HAP-1 (cell line): Measurements from ENCODE around the gene ERMARD.
"Not testable (repeated sequence)": the region's sequence is repeated elsewhere in the genome, so short reads cannot be mapped to it uniquely, and the experiment has no call there.

Experiments used
- DNase-seq, 2 experiments: peaks; one replicate each; pipeline ENCODE4 v3.0.0-alpha.2; 2016 to 2020; ENCODE audit warnings: low spot score in 2 of 2
- H3K27me3 ChIP-seq: fragments of 250-450 bp; sonication (Bioruptor Pico); 2 replicates; pipeline ENCODE4 v1.5.1; 2020; ENCODE audit warnings: low read depth, mild to moderate bottlenecking, moderate library complexity
- H3K36me3 ChIP-seq: fragments of 250-450 bp; sonication (Bioruptor Pico); replicated peaks from 2 replicates; pipeline ENCODE4 v1.5.1; 2020; ENCODE audit warnings: mild to moderate bottlenecking
- H3K4me1 ChIP-seq: fragments of 250-450 bp; sonication (Bioruptor Pico); 2 replicates; pipeline ENCODE4 v1.5.1; 2020; ENCODE audit warnings: mild to moderate bottlenecking
- H3K4me3 ChIP-seq: fragments of 250-450 bp; sonication (Bioruptor Pico); 2 replicates; pipeline ENCODE4 v1.5.1; 2020; ENCODE audit warnings: mild to moderate bottlenecking, moderate library complexity
- H3K9me3 ChIP-seq: fragments of 250-450 bp; sonication (Bioruptor Pico); 2 replicates; pipeline ENCODE4 v1.5.1; 2020; ENCODE audit warnings: mild to moderate bottlenecking, moderate library complexity
- in situ Hi-C: fragments of 300-500 bp; cut with MboI; formaldehyde crosslinking; loops from 3 replicates; pipeline ENCODE4 v1.14.3; 2020; ENCODE audit warnings: low sequenced_read_pairs, inconsistent platforms, mixed read lengths

The ERMARD gene

DNA sequence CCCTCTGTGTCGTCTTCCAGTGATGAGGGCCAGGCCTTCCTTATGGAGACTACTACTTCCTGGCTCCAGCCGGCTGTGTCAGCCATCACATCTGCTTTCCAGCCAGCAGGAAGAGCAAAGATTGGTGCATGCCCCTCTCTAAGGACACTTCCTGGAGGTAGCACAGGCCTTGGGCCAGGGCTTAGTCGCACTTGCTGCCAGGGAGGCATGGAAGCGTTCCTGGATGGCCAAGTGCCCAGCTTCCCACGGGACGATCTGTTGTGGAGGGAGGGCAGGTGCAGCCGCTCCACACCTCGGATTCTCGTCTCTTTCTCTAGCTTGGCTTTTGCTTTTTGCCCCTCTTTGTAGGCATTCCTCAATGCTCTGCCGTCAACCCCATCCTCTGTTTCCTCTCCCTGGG lies 11.9 kb downstream of the ERMARD start:
- no peak for DNase-seq
- in situ Hi-C loops, result no loop called here
- Histone ChIP-seq H3K27me3 (no peaks in the 10 kb centered on the region), H3K9me3 (no peaks in the 10 kb centered on the region), H3K4me3 (no peak overlapping the region), H3K36me3 (peaks cover 55% of the 10 kb centered on the region), H3K4me1 (no peaks in the 10 kb centered on the region)

DNA sequence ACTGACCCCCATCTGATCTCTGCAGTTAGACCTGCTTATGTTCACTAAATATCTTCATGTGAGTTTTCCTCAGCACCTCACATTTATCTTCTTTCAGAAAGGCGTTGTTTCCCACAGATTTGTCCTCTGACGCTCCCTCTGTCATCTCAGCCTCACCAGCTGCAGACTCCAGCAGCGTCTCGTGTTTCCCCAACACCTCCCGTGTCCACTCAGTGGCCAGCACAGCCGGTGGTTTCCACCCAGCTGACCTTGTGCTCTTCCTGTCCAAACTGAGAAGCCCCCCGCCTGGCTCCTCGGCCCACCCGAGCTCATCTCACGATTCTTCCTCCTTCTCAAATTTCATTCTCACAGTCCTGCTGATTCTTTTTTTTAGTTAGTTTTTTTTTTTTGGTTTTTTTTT lies 12.5 kb downstream of the ERMARD start:
- Histone ChIP-seq H3K4me3 (no peak overlapping the region), H3K27me3 (no peaks in the 10 kb centered on the region), H3K36me3 (peaks cover 58% of the 10 kb centered on the region), H3K4me1 (no peaks in the 10 kb centered on the region), H3K9me3 (no peaks in the 10 kb centered on the region)
- in situ Hi-C loops, result no loop called here
- no peak for DNase-seq

DNA sequence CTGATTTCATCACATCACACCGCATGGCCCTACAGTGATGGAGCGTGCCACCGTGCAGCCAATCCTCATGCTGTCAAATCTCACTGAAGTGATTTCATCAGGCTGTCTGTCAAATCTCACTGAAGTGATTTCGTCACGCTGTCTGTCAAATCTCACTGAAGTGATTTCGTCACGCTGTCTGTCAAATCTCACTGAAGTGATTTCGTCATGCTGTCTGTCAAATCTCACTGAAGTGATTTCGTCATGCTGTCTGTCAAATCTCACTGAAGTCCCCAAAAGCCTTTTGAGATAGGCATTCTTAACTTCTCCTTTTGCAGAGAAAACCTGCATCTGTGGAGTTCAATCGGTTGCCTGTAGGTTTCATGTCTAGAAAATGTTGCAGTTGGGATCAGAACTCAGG lies 14.4 kb downstream of the ERMARD start:
- in situ Hi-C loops, H3K4me3 ChIP-seq, H3K27me3 ChIP-seq, H3K4me1 ChIP-seq, DNase-seq, H3K9me3 ChIP-seq: not testable (repeated sequence)
- H3K36me3 ChIP-seq, result peaks cover 50% of the 10 kb centered on the region

DNA sequence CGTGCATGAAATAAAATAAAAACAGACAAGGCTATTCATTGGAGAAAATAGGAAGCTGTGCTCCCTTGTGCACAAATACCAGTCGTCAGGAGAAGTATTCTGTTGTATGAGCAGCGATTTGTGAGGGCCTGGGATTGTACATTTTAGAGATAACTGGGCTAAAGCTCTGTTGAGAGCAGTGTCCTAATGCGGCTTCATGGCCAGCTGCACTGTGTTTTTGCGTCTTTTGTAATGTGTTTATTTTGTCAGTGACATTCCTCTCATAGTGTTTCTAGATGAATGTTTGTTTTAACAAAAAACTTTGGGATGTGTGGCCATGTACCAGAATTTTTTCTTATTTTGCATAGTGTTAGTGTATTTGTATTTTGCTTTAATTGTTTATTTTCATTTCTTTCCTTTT lies 14.8 kb downstream of the ERMARD start:
- no peak for DNase-seq
- Histone ChIP-seq H3K4me3 (no peak overlapping the region), H3K4me1 (no peaks in the 10 kb centered on the region), H3K27me3 (no peaks in the 10 kb centered on the region), H3K36me3 (peaks cover 46% of the 10 kb centered on the region), H3K9me3 (no peaks in the 10 kb centered on the region)
- in situ Hi-C loops, result no loop called here

DNA sequence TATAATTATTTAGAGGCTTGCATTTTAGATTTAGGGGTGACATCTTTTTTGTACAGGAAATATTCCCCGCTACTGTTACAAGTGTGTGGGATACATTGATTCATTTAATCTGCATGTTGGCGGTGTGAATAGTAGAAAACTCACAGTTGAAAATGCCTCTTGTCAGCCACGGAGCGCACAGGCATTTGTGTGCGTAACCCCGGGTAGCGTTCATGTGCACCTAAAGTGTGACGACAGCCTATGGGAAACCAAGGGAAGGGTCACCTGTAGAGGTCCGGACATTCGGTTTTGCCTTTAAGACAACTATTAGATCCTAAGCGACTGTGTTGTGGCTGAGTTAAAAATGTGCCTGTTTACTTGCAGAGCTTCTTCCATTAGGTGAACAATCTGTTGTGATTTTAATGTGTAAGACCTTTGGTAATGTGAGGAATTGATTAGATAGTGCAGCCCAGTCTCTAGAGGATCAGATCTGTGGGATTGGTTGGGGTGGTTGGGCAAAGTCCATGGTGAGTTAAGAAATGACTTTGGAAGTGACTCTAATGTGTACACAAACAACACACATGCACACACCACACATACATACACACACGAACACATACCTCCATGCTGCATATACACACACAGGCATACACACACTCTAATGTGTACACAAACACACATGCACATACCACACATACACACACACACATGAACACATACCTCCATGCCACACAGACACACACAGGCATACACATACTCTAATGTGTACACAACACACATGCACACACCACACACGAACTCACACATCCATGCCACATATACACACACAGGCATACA lies 15.7 kb downstream of the ERMARD start:
- Histone ChIP-seq H3K4me3 (no peak overlapping the region), H3K9me3 (no peaks in the 10 kb centered on the region), H3K36me3 (peaks cover 47% of the 10 kb centered on the region), H3K4me1 (no peaks in the 10 kb centered on the region), H3K27me3 (no peaks in the 10 kb centered on the region)
- in situ Hi-C loops, result no loop called here
- no peak for DNase-seq

DNA sequence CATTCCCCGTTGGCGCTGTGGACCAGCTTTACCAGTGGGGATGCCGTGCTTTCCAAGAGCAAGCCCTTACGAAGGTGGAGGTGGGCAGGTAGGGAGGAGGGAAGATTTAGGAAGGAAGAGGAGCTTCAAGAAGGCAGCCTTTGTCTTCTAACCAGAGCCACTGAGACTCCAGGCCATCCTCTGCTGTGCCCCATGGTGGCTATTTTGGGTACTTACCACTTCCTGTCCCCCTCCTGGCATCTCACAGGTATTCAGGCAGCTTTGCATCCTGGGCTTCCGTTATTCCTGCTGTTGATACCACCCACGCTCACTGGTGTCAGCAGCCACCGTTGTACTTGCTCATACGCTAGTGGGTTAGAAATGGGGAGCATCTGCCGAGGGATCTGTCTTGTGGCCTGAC lies 22.9 kb downstream of the ERMARD start:
- Histone ChIP-seq H3K4me1 (no peaks in the 10 kb centered on the region), H3K27me3 (no peaks in the 10 kb centered on the region), H3K9me3 (no peaks in the 10 kb centered on the region), H3K4me3 (no peak overlapping the region), H3K36me3 (peaks cover 17% of the 10 kb centered on the region)
- in situ Hi-C loops, result no loop called here
- no peak for DNase-seq

DNA sequence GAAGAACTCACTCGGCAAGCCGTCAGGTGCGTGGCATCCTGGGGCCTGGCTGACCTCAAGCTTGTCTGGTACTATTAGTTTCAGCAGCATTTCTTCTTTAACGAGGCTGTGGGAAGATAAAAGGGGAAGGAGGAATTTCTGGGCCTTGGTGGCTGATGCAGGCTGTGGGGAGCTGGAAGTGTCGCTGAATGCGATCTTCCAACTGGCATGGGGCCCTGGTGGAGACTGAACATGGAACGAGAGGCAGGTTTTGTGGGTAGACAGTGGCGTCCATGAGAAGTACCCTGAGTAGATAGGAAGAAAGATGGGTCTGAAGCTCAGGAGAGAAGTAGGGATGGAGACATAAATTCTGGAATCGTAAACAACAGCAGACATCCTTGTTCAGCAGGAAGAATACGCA lies 23.9 kb downstream of the ERMARD start:
- no peaks in the 10 kb centered on the region for H3K27me3 ChIP-seq
- H3K4me3 ChIP-seq, result no peak overlapping the region
- in situ Hi-C loops, result no loop called here
- no peaks in the 10 kb centered on the region for H3K4me1 ChIP-seq
- H3K36me3 ChIP-seq, result peaks cover 12% of the 10 kb centered on the region
- no peaks in the 10 kb centered on the region for H3K9me3 ChIP-seq
- DNase-seq, result no peak

DNA sequence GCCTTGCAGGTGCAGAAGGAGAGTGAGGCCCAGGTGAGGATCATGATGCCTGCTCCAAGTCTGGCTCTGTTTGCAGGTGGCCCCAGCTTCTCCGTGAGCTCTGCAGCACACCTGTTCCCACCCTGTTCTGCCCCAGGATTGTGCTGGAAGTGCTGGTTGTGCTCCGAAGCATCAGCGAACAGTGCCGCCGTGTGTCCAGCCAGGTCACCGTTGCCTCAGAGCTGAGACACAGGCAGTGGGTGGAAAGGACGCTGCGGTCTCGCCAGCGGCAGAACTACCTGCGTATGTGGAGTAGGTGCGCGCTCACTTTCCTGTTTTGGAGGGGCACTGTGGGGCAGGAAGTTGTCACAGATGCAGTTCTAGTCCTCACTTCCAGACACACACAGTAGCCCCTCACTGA lies 25.0 kb downstream of the ERMARD start:
- Histone ChIP-seq H3K9me3 (no peaks in the 10 kb centered on the region), H3K36me3 (peaks cover 15% of the 10 kb centered on the region), H3K4me3 (no peak overlapping the region), H3K27me3 (no peaks in the 10 kb centered on the region), H3K4me1 (no peaks in the 10 kb centered on the region)
- in situ Hi-C loops, result no loop called here
- no peak for DNase-seq

DNA sequence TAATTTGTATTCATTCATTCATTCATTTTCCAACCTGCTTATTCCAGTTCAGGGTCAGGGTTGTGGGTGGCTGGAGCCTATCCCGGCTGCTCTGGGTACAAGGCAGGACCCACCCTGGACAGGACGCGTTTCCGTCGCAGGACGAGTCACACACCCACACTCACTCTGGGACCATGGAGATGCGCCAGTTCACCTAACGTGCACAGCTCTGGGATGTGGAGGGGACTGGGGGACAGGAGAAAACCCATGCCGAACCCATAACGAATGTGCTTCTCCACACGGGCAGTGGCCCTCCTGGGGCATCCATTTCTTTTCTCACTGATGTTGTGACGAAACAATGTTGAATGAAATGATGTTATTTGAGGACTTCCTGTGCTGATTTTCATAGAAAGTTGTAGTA lies 26.5 kb downstream of the ERMARD start:
- Histone ChIP-seq H3K4me1 (no peaks in the 10 kb centered on the region), H3K9me3 (no peaks in the 10 kb centered on the region), H3K4me3 (no peak overlapping the region), H3K36me3 (peaks cover 9% of the 10 kb centered on the region), H3K27me3 (no peaks in the 10 kb centered on the region)
- no peak for DNase-seq
- in situ Hi-C loops, result no loop called here

DNA sequence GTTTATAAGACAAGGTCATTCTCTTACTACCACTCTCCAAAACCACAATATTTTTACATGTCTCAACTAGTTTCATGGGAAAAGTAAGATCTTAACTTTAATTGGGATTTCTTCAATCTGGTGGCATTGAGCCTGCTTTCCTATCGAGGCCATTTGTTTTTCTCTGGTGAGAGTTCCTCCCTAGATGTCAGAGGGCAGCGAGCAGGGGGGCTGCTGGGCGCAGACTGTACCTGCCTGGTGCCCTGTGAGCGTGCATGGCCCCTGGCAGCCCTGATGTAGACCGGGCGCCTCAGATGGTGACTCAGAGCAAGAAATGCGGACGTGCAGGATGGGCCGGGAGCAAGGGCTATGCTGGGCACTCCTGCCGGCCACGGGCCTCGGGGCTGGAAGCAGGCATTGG lies 27.2 kb downstream of the ERMARD start:
- Histone ChIP-seq H3K4me1 (no peaks in the 10 kb centered on the region), H3K9me3 (no peaks in the 10 kb centered on the region), H3K36me3 (peaks cover 9% of the 10 kb centered on the region), H3K27me3 (no peaks in the 10 kb centered on the region), H3K4me3 (no peak overlapping the region)
- in situ Hi-C loops, result no loop called here
- no peak for DNase-seq

DNA sequence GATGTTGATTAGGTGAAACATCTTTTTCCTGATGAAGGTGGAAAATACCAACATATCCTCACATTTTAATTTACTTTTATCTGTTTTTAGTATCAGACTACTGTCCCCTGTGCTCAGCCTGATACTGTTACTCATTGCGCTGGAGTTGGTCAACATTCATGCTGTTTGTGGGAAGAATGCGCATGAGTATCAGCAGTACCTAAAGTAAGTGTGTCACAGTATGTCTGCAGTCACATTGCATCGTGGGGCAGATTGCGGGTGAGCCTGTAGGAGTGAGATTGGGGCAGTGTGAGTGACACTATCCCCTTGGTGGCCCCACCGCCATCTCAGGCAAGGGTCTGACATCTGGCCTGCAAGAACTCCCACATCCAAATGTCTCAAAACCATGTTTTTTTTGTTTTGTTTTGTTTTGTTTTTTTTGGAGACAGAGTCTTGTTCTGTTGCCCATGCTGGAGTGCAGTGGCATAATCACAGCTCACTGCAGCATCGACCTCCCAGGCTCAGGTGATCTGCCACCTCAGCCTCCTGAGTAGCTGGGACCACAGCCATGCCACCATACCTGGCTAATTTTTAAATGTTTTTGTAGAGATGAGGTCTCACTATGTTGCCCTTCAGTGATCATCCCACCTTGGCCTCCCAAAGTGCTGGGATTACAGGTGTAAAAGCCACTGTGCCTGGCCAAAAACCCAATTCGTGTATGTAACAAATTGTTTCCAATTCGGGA lies 27.8 kb downstream of the ERMARD start:
- in situ Hi-C loops, result no loop called here
- H3K4me1 ChIP-seq, result no peaks in the 10 kb centered on the region
- H3K36me3 ChIP-seq, result peaks cover 9% of the 10 kb centered on the region

DNA sequence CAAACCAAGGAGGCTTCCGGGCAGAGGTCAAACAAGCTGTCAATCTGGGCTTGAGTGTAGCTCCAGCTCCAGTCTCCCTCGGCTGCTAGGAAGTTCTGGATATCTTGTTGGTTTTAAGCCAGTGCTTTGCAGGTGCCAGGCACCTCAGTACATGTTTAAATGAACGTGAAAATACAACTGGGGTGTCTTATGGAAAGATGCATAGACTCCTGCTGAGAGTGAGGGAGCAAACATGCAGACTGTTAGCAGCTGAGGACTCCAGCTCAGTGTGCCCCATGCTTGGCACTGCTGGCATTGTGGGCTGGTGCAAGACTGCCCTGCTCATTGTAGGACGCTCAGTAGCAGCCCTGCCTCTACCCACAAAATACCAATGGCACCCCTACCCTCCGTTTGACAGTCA lies 28.5 kb downstream of the ERMARD start:
- Histone ChIP-seq H3K27me3 (no peaks in the 10 kb centered on the region), H3K36me3 (peaks cover 9% of the 10 kb centered on the region), H3K9me3 (no peaks in the 10 kb centered on the region), H3K4me3 (no peak overlapping the region), H3K4me1 (no peaks in the 10 kb centered on the region)
- in situ Hi-C loops, result no loop called here
- DNase-seq, result no peak

More for the DNA sequence above, 27.8 kb downstream of the ERMARD start:
- no peaks in the 10 kb centered on the region for H3K9me3 ChIP-seq
- no peak overlapping the region for H3K4me3 ChIP-seq
- DNase-seq, result no peak
- H3K27me3 ChIP-seq, result no peaks in the 10 kb centered on the region

DNA sequence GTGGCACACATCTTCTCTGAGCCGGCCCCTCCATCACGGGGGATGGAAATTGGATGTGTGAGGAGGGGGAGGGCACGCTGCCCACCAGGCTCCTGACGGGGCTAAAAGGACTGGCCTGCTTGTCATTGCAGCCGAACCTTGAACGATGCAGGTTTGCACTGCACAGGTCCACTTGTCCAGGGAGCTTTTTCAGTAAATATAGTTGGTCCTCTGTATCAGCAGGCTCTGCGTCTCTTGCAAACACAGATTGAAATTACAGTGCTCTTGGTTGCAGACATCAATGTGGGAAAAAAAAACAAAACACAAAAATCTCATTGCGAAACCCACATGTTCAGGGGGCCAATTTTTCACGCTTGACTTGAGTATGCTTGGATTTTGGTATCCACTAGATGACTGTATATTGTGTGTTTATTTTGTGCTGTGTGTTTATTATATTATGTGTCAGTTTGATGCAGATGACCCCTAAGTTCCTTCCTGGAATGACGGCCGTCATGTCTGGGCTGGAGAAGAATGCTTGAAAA lies 29.2 kb downstream of the ERMARD start:
- no peaks in the 10 kb centered on the region for H3K4me1 ChIP-seq
- H3K36me3 ChIP-seq, result peaks cover 9% of the 10 kb centered on the region
- no peaks in the 10 kb centered on the region for H3K9me3 ChIP-seq
- H3K4me3 ChIP-seq, result no peak overlapping the region
- in situ Hi-C loops, result no loop called here
- no peaks in the 10 kb centered on the region for H3K27me3 ChIP-seq
- DNase-seq, result no peak

DNA sequence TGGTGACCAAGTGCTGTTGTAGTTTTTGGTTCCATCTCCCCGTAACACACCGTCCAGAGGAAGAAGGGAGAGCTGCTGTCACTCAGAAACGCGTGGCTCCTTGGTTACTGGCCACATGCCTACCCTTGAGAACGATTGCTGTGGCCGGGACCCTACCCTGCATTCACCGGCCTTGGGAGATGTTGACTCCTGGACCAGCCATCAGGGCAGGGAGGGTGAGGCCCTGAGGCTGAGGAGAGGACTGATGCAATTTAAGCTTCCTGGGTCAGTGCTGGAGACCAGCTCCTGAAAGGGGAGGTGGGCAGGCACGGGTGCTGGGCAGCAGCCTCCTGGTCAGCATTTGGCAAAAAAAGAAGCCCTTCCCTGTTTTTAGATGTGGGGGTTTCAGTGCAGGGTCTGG lies 31.5 kb downstream of the ERMARD start:
- no peak for DNase-seq
- Histone ChIP-seq H3K4me3 (no peak overlapping the region), H3K27me3 (no peaks in the 10 kb centered on the region), H3K36me3 (0 out of 2 replicates have a peak, but pooled peaks cover 2% of the 10 kb centered on the region), H3K4me1 (no peaks in the 10 kb centered on the region), H3K9me3 (no peaks in the 10 kb centered on the region)
- in situ Hi-C loops, result no loop called here
